Measurements from ENCODE around the gene PHACTR1.
"Not testable (repeated sequence)": the region's sequence is repeated elsewhere in the genome, so short reads cannot be mapped to it uniquely, and the experiment has no call there.

The PHACTR1 gene

DNA sequence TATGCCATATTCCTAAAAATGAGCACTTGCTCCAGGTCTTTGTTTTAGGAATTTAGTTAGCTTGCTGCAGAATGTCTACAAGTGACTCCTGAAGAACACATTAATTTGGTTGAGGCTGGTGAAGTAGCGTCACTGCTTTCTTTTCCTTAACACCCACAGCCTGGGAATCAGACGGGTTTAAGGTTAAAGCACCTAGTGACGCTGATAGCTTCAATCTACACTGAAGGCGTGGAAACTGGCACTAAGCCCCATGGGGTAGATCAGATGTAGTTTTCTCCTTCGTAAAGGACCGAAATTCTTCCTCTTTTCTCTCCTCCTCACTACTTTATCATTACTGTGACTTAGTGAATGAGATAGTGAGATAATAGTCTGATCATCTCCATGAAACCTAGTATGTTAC, 521.5 kb downstream of the PHACTR1 start:
- FAIRE-seq (no peak), DNase-seq (ENCODE audit: insufficient read length, low spot score) (no peak)
- TF ChIP-seq POLR2A (IDR thresholded peaks at IDR 0.05; ENCODE audit: low read depth, low read length) = no peak

- TF ChIP-seq POLR2A (IDR thresholded peaks at IDR 0.05; ENCODE audit: low read depth, low read length) = no peak
- FAIRE-seq (no peak), DNase-seq (ENCODE audit: insufficient read length, low spot score) (no peak)
Observed at GRCh38 chr6:13238640-13239216, 522.2 kb downstream of the PHACTR1 start.

- FAIRE-seq (no peak), DNase-seq (ENCODE audit: insufficient read length, low spot score) (no peak)
- TF ChIP-seq POLR2A (IDR thresholded peaks at IDR 0.05; ENCODE audit: low read depth, low read length) = no peak
Observed at GRCh38 chr6:13239530-13240455, 523.2 kb downstream of the PHACTR1 start.

GRCh38 chr6:13241364-13241763, 524.8 kb downstream of the PHACTR1 start:
- no peak for FAIRE-seq
- TF ChIP-seq POLR2A (IDR thresholded peaks at IDR 0.05; ENCODE audit: low read depth, low read length) = no peak
- no peak for DNase-seq (ENCODE audit: insufficient read length, low spot score)

DNA sequence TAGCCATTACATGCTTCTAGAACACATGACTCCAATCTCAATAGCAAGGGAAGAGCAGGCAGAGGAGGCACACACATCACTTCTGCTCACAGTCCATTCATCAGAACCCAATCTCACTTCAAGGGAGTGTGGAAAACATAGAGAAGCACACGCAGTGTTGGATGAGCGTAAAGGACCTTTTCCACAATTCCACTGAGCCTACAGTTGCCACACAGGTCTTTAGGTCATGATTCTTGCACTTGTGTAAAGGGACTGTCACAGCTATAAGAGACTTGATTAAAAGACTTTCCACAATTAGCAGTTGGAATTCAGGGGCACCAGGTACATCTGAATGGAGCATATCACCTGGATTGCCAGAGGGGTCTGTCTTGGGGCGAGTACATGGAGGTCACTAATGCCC, 525.6 kb downstream of the PHACTR1 start:
- DNase-seq (ENCODE audit: insufficient read length, low spot score) (no peak), FAIRE-seq (no peak)
- TF ChIP-seq POLR2A (IDR thresholded peaks at IDR 0.05; ENCODE audit: low read depth, low read length) = no peak

- FAIRE-seq (no peak), DNase-seq (ENCODE audit: insufficient read length, low spot score) (no peak)
- TF ChIP-seq POLR2A (IDR thresholded peaks at IDR 0.05; ENCODE audit: low read depth, low read length) = no peak
Observed at GRCh38 chr6:13242590-13242989, 526.0 kb downstream of the PHACTR1 start.

DNA sequence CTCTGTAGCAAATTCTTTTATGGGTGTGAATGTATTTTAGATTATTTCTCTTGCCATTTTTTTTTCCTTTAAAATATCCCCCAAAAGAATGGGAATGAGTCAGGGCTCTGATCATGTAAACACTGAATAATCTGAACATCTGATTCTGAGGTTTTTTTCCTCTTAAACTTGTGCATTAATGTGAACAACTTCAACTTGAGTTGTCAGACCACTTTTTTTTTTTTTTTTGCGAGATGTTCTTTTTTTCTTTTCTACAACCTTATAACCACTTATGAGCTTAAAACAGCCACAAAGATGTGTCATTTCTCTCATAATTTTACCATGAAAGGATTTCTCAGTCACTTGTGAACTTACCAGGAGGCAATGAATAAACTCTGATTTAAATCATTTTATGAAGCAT, 526.5 kb downstream of the PHACTR1 start:
- TF ChIP-seq POLR2A (IDR thresholded peaks at IDR 0.05; ENCODE audit: low read depth, low read length) = no peak
- no peak for FAIRE-seq
- no peak for DNase-seq (ENCODE audit: insufficient read length, low spot score)

DNA sequence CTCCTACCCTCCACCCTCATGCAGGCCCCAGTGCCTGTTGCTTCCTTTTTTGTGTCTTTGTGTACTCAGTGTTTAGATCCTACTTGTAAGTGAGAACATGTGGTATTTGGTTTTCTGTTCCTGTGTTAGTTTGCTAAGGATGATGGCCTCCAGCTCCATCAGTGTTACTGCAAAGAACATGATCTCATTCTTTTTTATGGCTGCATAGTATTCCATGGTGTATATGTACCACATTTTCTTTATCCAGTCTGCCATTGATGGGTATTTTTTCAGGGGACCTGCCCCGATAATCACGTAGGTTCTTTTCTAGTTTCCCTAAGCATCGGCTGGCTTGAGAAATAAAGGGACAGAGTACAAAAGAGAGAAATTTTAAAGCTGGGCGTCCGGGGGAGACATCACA, 527.2 kb downstream of the PHACTR1 start:
- not testable (repeated sequence) for FAIRE-seq; DNase-seq (ENCODE audit: insufficient read length, low spot score)

- TF ChIP-seq POLR2A (IDR thresholded peaks at IDR 0.05; ENCODE audit: low read depth, low read length) = no peak
- FAIRE-seq (no peak), DNase-seq (ENCODE audit: insufficient read length, low spot score) (no peak)
Observed at GRCh38 chr6:13247627-13248026, 531.1 kb downstream of the PHACTR1 start.

DNA sequence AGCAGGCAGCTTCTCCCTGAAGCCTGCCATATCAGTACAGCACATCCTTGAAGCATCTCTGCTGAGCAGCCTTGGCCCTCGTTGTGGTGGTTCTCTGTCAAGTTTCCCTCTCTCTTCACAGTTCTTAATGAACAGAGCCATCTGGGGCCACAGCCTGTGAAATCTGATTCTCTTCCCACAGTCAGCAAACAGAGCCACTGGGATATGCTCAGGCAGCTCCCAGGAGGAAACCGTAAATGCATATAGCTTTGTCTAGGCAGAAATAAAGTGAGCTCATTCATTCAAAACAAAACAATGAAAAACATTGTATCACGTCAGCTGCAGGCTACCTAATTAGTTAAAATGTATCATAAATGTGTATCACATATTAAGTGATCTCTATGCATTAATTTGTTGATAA, 531.5 kb downstream of the PHACTR1 start:
- FAIRE-seq = no peak
- TF ChIP-seq POLR2A (IDR thresholded peaks at IDR 0.05; ENCODE audit: low read depth, low read length) = no peak
- no peak for DNase-seq (ENCODE audit: insufficient read length, low spot score)

DNA sequence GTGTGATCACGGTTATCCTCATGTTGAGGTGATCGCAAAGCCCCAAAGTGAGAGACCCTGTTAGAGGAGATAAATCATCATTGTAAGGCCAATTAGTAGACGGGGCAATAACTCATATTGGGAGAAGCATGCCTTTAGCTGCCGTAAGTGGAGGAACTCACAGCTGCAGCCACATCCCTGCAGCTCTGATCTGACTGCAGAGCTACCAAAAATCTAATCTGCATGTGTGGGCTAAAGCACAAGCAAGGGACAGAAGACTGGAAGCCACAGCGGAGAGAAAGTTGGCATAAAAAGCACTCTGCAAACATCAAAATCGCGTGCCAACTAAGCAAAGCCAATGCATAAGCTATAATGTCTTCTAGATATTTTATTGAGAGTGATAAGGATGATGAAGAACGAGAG, 532.0 kb downstream of the PHACTR1 start:
- no peak for DNase-seq (ENCODE audit: insufficient read length, low spot score)
- no peak for FAIRE-seq

GRCh38 chr6:13248994-13249393, 532.4 kb downstream of the PHACTR1 start:
- FAIRE-seq = no peak
- no peak for TF ChIP-seq POLR2A (IDR thresholded peaks at IDR 0.05; ENCODE audit: low read depth, low read length)
- DNase-seq (ENCODE audit: insufficient read length, low spot score) = no peak

More for the DNA sequence above, 532.0 kb downstream of the PHACTR1 start:
- no peak for TF ChIP-seq POLR2A (IDR thresholded peaks at IDR 0.05; ENCODE audit: low read depth, low read length)

DNA sequence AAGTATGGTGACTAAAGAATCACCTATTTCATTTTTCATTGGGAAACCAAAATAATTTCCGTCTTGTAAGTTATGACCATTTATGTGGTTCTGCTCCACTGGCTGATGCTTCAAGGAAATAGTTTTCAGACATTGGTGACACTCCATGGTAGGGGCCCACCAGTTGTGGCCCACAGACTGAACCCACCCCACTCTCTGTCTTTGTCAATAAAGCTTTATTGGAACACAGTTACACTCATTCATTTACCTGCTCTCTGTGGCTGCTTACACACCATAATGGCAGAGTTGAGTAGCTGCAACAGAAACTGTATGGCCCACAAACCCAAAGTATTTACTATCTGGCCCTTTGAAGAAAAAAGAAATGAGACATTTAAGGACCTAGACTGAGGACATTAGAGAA, 533.2 kb downstream of the PHACTR1 start:
- no peak for TF ChIP-seq POLR2A (IDR thresholded peaks at IDR 0.05; ENCODE audit: low read depth, low read length)
- FAIRE-seq = no peak
- DNase-seq (ENCODE audit: insufficient read length, low spot score) = no peak

GRCh38 chr6:13250703-13251102, 534.1 kb downstream of the PHACTR1 start:
- no peak for FAIRE-seq
- TF ChIP-seq POLR2A (IDR thresholded peaks at IDR 0.05; ENCODE audit: low read depth, low read length) = no peak
- no peak for DNase-seq (ENCODE audit: insufficient read length, low spot score)

DNA sequence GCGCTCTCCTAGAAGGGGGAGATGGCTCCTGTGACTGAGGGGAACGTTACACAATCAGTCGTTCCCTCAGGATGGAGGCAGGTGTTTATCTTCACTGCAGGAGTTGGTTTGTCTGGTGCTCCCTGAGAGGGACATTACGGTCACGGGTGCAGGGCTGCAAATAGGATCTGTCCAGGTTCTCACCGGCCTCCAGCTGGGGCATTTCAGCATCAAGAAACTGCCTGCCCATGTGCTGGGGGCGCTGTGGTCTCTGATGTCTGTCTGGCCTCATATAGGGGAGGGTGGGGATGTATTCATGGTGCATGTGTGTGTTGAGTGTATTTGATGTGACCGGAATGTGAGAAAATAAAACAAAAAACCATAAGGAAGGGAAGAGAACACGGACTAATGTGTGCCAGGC, 534.7 kb downstream of the PHACTR1 start:
- no peak for FAIRE-seq
- TF ChIP-seq POLR2A (IDR thresholded peaks at IDR 0.05; ENCODE audit: low read depth, low read length) = no peak
- no peak for DNase-seq (ENCODE audit: insufficient read length, low spot score)
